Upper lobe of right lung (tissue), 1 donor: ENCODE data around the gene LONP1. TPM values are rescaled to one million over a fixed set of nuclear protein-coding genes. Genes with fewer than 3 reads are reported as not detected.
"Not testable (repeated sequence)": the region's sequence is repeated elsewhere in the genome, so short reads cannot be mapped to it uniquely, and the experiment has no call there.

Source experiments
- ATAC-seq: fragments of 200-7000 bp; cut with Tn5 transposase; one replicate; pipeline ENCODE4 v1.9.1; 2020; ENCODE audit warnings: mild to moderate bottlenecking, moderate library complexity
- DNase-seq: peaks from one replicate; pipeline ENCODE4 v3.0.0-alpha.2; 2020
- H3K27ac ChIP-seq: fragments of 200-600 bp; one replicate; pipeline ENCODE4 v1.8.0; 2022
- H3K27me3 ChIP-seq: fragments of 200-600 bp; one replicate; pipeline ENCODE4 v1.8.0; 2022; ENCODE audit warnings: mild to moderate bottlenecking
- H3K36me3 ChIP-seq: fragments of 200-600 bp; one replicate; pipeline ENCODE4 v1.8.0; 2022
- H3K4me1 ChIP-seq: fragments of 200-600 bp; one replicate; pipeline ENCODE4 v1.8.0; 2022
- H3K4me3 ChIP-seq: fragments of 200-600 bp; one replicate; pipeline ENCODE4 v1.8.0; 2022; ENCODE audit warnings: mild to moderate bottlenecking
- H3K9me3 ChIP-seq: fragments of 200-600 bp; one replicate; pipeline ENCODE4 v1.8.0; 2022
- intact Hi-C: fragments of 100-400 bp; cut with DNase I; formaldehyde crosslinking; loops from one replicate; pipeline ENCODE4 v1.11.0; 2022
- total RNA-seq: library from RNA; stranded (reverse); fragmentation: NEBNext Ultra II Directional; extraction: Animal tissue kit (Norgen Biotek cat#: 25700); gene quantifications from one replicate; pipeline ENCODE4 v1.2.1, GENCODE V29; 2021
- TF ChIP-seq, protein P1 (sequence below): fragments of 200-600 bp; IDR thresholded peaks from one replicate; pipeline ENCODE4 v1.8.0; 2022; ENCODE audit warnings: antibody characterized with exemption
- donor health status: DM: no; HTN: yes; CAD: no; lungs with severe emphysema.

Gene LONP1
- total RNA-seq, 1 donor from 2014 or later: 79.1 TPM

DNA sequence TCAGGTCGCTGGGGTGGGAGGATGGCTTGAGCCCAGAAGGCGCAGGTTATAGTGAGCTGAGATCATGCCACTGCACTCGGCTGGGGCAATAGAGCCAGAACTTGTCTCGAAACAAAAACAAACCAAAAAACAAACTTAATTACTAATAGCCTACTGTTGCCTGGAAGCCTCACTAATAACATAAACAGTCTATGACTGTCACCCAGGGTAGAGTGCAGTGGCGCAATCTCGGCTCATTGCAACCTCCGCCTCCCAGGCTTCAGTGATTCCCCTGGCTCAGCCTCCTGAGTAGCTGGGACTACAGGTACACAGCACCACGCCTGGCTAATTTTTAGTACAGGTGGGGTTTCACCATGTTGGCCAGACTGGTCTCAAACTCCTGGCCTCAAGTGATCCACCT is 18.5 kb upstream of the LONP1 start:
- DNase-seq (no peak), ATAC-seq (no peak)
- Histone ChIP-seq H3K9me3 (no peaks in the 10 kb centered on the region), H3K27me3 (no peaks in the 10 kb centered on the region), H3K27ac (no peak overlapping the region), H3K4me1 (no peaks in the 10 kb centered on the region), H3K4me3 (no peak overlapping the region), H3K36me3 (no peaks in the 10 kb centered on the region)
- TF ChIP-seq, protein P1, sequence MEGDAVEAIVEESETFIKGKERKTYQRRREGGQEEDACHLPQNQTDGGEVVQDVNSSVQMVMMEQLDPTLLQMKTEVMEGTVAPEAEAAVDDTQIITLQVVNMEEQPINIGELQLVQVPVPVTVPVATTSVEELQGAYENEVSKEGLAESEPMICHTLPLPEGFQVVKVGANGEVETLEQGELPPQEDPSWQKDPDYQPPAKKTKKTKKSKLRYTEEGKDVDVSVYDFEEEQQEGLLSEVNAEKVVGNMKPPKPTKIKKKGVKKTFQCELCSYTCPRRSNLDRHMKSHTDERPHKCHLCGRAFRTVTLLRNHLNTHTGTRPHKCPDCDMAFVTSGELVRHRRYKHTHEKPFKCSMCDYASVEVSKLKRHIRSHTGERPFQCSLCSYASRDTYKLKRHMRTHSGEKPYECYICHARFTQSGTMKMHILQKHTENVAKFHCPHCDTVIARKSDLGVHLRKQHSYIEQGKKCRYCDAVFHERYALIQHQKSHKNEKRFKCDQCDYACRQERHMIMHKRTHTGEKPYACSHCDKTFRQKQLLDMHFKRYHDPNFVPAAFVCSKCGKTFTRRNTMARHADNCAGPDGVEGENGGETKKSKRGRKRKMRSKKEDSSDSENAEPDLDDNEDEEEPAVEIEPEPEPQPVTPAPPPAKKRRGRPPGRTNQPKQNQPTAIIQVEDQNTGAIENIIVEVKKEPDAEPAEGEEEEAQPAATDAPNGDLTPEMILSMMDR: no peak
- intact Hi-C loops: no loop called here

DNA sequence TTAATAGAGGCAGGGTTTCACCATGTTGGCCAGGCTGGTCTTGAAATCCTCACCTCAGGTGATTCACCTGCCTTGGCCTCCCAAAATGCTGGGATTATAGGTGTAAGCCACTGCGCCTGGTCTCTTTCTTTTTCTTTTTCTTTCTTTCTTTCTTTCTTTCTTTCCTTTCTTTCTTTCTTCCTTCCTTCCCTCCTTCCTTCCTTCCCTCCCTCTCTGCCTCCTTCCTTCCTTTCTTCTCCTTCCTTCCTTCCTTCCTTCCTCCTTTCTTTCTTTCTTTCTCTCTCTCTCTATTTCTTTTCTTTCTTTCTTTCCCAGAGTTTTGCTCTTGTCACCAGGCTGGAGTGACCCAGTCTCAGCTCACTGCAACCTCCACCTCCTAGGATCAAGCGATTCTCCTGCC is 13.2 kb upstream of the LONP1 start:
- H3K9me3 ChIP-seq, H3K36me3 ChIP-seq, H3K27ac ChIP-seq, H3K4me1 ChIP-seq, intact Hi-C loops, H3K27me3 ChIP-seq, DNase-seq, H3K4me3 ChIP-seq, ATAC-seq: not testable (repeated sequence)

DNA sequence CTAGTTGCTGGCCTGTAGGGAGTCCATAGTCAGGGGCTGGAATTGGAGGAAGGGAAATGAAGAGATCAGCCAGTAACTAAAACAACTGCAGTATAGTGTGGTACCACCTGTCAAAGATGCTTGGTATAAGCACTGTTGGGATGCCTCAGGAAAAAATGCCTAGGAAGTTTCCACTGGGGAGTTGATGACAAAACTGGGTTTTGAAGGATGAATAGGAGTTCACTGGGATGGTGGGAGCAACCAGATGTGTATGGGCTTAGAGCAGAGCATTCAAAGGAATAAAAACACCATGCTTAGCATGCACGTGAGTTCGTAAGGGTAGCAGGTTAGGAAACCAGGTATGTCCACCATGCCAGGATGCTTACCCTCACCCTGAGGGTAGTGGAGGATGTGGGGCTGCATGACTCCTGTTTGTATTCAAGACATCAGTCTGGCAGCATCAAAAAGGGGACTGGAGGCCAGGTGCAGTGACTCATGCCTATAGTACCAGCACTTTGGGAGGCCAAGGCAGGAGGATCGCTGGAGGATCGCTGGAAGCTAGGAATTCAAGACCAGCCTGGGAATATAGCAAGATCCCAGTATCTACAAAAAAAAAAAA is 7.6 kb upstream of the LONP1 start:
- H3K27ac ChIP-seq: no peak overlapping the region

DNA sequence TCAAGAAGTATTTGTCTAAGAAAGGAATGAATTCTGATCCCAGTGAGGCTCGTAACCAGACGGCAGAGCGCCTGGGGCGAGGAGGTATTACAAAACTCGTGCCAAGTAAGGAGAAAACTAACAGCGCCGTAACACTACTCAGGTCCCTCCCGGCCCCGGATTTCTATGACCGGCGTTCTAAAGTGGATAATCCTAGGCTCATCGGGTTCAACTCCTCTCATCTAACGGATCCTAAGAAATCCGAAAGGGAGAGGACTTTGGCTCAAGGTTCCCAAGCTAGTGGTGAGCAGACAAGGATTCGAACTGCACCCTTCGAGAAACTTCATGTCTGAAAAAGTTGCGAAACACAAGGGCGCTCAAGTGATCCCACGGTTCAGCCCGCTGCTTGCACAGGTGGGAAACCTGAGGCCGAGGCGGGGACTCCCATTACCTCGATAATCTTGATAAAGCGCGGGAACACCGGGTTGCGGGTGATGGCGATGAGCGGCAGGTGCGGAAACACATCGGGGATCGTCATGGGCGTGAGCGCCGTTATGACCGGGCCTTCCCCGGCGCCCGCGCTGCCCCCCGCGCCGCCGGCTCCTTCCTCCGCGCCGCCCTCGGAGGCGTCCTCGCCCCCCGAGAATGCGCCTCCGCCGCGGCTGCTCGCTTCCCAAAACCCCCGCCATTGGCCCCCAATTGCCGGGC is 529 bp downstream of the LONP1 start:
- H3K27me3 ChIP-seq: no peaks in the 10 kb centered on the region
- peak overlapping the region; percentile 97 for H3K27ac ChIP-seq
- H3K4me1 ChIP-seq: peaks cover 13% of the 10 kb centered on the region
- peak overlapping the region; percentile 96 for H3K4me3 ChIP-seq
- no peaks in the 10 kb centered on the region for H3K36me3 ChIP-seq
- intact Hi-C loops: no loop called here
- DNase-seq (peak; percentile 72), ATAC-seq (no peak)
- TF ChIP-seq, protein P1: no peak
- H3K9me3 ChIP-seq: no peaks in the 10 kb centered on the region

More for the DNA sequence above, 7.6 kb upstream of the LONP1 start:
- no peaks in the 10 kb centered on the region for H3K36me3 ChIP-seq
- H3K4me3 ChIP-seq: no peak overlapping the region
- H3K27me3 ChIP-seq: no peaks in the 10 kb centered on the region
- H3K4me1 ChIP-seq: no peaks in the 10 kb centered on the region
- TF ChIP-seq, protein P1: no peak
- intact Hi-C loops: no loop called here
- peaks cover 7% of the 10 kb centered on the region for H3K9me3 ChIP-seq
- DNase-seq: no peak
- no peak for ATAC-seq

DNA sequence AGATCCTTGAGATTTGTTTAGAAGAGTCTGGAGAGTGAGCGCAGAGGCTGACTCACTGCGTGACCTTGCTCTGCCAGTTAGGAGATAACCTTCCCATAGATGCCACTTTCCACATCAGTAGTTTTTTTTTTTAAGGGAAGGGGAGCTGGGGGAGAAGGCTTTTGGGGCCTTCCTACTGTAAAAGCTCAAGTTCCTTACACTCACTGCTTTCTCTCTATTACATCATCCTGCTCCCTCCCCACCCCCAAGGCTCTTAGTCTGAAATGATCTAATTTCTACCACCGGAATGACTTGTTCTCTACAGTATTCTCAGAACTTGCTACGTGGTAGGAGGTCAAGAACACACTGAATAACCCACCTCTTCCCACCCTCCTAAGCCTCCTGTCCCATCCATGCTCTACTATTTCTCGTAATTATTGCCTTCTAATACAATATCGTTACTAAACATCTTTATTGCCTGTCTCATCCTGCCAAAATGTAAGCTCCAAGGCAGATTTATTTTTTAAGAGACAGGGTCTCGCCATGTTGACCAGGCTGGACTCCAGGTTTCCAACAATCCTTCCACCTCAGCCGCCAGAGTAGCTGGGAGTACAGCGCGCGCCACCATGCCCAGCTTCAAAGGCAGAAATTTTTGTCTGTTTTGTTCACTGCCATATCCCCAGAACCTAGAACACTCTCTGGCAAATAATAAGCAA is 1.2 kb downstream of the LONP1 start:
- H3K27ac ChIP-seq: peak overlapping the region; percentile 97
- no peaks in the 10 kb centered on the region for H3K9me3 ChIP-seq
- peaks cover 6% of the 10 kb centered on the region for H3K36me3 ChIP-seq
- peak overlapping the region; percentile 96 for H3K4me3 ChIP-seq
- intact Hi-C loops: no loop called here
- no peaks in the 10 kb centered on the region for H3K27me3 ChIP-seq
- ATAC-seq (no peak), DNase-seq (no peak)
- TF ChIP-seq, protein P1: no peak
- peaks cover 13% of the 10 kb centered on the region for H3K4me1 ChIP-seq

DNA sequence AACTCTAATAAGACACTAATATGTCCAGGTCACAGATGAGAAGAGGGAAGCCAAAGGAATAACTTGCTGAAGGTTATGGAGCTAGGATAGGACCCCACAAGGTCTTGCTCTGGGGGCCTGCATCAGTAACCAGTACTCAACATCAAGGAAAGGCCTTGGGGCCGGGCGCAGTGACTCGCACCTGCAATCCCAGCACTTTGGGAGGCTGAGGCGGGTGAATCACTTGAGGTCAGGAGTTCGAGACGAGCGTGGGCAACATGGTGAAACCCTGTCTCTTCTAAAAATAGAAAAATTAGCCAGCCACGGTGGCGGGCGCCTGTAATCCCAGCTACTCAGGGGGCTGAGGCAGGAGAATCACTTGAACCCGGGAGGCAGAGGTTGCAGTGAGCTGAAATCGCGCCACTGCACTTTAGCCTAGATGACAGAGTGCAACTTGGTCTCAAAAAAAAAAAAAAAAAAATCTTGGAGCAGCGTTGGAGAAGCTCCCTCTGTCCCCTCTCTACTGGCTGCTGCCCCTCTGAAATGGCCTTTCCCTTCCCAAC is 1.8 kb downstream of the LONP1 start:
- H3K4me1 ChIP-seq: peaks cover 13% of the 10 kb centered on the region
- no peaks in the 10 kb centered on the region for H3K27me3 ChIP-seq
- ATAC-seq: no peak
- peaks cover 12% of the 10 kb centered on the region for H3K36me3 ChIP-seq
- peak overlapping the region; percentile 96 for H3K4me3 ChIP-seq
- no peaks in the 10 kb centered on the region for H3K9me3 ChIP-seq
- H3K27ac ChIP-seq: peak overlapping the region; percentile 97
- DNase-seq: no peak
- TF ChIP-seq, protein P1: no peak
- intact Hi-C loops: no loop called here
